ENCODE measurements around the gene MICALL1.

DNA sequence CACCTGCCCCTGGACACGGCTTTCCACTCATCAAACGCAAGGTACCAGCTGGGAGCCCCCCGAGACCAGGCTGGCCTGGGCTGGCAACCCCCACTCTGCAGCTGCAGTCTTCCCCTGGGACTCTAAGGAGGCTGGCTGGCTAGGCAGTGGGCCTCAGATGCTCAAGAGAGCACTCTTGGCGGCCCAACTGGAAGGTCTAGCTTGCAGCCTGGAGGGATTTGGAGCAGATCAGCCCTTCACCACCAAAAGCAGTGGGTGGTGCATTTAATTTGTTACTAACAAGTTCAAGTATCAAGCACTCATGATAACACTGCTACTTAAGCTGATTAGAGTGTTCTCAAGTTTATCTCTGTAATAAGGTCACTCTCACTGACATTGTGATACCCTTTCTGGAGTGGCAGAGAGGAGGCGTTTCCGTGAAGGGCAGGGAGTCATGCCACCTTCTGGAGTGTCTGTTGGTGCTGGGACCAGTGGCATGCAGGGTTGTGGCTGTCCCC, 25.8 kb downstream of the MICALL1 start:
- TF ChIP-seq POLR2A (IDR thresholded peaks at IDR 0.05) (no peak), CTCF (IDR thresholded peaks at IDR 0.05 in 8 of 11, conservative IDR thresholded peaks at IDR 0.05 in 3 of 11) (no peak)

All from spleen (tissue), 7 donors.